GM23248 (cell line): ENCODE results near the gene DMAC2.

Experiments
- EZH2 ChIP-seq: fragments of 200-600 bp; sonication (generic); IDR thresholded peaks from 2 replicates; pipeline ENCODE4 v1.6.1; 2018; ENCODE audit warnings: antibody characterized with exemption, mild to moderate bottlenecking; ENCODE audit not compliant: insufficient read depth, poor library complexity, severe bottlenecking
- EZH2phosphoT487 ChIP-seq: fragments of 200-600 bp; sonication (generic); IDR thresholded peaks from 2 replicates; pipeline ENCODE4 v1.6.1; 2018; ENCODE audit warnings: antibody characterized with exemption, moderate library complexity, mild to moderate bottlenecking, low read depth; ENCODE audit not compliant: insufficient read depth

DNA sequence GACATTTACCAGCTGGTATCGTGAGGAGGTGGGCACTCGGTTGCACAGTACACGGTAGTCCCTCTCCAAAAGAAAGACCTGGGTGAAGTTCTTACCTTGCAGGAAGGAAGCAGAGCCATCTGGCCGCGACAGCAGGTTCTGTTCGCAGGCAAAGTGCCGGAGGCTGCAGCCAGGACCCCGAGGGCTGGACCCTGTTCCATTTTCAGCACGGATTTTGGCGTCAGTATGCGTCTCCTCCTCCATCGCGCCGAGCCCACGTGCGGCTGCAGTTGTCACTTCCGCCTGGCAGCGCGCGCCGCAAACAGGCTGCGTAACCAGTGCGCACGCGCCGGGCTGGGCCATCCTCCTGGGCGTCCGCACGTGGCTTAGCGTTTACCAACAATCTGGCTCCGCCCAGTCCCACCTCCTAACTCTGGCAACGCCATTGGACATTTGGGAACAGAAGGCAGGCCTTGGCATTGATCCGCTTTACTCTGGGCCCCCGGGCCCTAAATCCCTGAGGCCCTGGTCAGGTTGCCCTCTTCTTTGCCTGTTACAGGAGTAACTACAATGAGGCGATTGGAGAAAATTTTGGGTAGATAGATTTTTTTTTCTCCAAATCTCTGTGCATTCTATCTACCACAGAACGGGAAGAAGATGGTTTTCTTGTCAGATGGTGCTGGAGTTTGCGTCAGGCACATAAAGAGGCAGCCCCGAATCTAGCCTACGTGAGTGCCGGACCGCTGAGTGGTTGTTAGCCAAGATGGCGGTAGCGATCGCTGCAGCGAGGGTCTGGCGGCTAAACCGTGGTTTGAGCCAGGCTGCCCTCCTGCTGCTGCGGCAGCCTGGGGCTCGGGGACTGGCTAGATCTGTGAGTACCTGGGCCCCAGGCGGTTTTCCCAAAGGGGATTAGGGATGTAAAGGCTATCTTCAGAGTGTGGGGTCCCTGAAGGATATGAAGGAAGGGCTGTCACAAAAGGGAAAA, 42.3 kb downstream of the DMAC2 start, which contains the start of the genes BCKDHA and EXOSC5:
- TF ChIP-seq EZH2phosphoT487 (no peak), EZH2 (no peak)
